ENCODE measurements around the gene DNAJC7.

DNAJC7 gene

DNA sequence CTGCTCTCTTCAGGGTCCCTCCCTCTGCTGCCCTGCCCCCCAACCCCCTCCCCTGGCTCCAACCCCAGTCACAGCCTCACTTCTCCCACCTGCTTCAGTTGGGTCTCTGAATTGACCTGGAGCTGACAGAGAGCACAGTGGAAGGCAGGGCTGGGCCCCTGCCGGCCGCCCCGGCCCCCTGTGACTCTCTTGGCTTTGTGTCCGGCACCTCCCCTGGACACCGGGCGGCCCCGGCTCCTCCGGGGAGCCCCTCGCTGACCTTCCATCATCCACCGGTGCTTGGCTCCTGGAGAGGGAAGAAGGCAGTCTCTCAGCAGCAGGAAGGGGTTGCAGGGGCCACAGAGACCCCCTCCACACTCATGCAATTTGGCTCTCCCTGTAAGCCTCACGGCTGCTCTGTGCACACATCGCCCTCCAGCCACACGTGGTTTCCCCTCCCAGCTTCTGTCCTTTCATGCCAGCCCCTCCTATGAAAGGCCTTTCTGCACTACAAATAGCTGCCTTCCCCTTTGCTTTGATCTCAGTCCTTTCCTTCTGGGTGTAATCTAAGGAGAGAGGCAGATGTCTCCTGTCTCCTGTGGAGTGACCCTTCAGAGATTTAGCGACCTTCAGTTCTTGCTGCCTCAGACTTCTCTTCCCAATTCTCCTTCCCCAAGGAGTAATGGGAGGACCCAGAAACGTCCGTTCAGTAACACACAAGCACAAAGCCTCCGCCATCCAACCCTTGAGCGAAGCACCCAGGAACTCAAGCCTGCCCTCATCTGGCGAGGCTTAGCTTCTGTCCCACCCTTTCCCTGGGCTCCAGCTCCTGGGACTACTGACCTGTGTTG lies 10.9 kb upstream of the DNAJC7 start:
- TF ChIP-seq ZBTB7A (IDR thresholded peaks at IDR 0.05; ENCODE audit: low read depth), result 0 out of 2 replicates have a peak, but pooled peaks have one; percentile 22
- no peak for TF ChIP-seq EP300 (IDR thresholded peaks at IDR 0.05; ENCODE audit: borderline replicate concordance)

DNA sequence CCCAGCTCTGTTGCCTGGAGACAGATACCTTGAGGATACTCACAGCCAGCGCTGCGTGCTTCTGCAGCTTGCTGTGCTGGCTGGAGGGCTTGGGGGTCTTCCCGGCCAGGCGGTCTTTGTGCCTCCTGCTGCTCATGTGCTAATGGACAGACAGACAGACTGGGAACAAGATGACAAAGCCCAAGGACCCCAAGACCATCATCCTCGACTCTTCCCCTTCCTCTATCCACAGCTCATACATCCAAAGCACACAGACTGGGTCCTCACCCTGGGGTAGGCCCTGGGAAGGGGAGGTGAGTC lies 10.3 kb upstream of the DNAJC7 start:
- TF ChIP-seq ZBTB7A (IDR thresholded peaks at IDR 0.05; ENCODE audit: low read depth), result no peak
- TF ChIP-seq, protein P1, sequence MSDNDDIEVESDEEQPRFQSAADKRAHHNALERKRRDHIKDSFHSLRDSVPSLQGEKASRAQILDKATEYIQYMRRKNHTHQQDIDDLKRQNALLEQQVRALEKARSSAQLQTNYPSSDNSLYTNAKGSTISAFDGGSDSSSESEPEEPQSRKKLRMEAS (IDR thresholded peaks at IDR 0.05), result no peak
- no peak for TF ChIP-seq TEAD4 (IDR thresholded peaks at IDR 0.05)
- TF ChIP-seq, protein P2, sequence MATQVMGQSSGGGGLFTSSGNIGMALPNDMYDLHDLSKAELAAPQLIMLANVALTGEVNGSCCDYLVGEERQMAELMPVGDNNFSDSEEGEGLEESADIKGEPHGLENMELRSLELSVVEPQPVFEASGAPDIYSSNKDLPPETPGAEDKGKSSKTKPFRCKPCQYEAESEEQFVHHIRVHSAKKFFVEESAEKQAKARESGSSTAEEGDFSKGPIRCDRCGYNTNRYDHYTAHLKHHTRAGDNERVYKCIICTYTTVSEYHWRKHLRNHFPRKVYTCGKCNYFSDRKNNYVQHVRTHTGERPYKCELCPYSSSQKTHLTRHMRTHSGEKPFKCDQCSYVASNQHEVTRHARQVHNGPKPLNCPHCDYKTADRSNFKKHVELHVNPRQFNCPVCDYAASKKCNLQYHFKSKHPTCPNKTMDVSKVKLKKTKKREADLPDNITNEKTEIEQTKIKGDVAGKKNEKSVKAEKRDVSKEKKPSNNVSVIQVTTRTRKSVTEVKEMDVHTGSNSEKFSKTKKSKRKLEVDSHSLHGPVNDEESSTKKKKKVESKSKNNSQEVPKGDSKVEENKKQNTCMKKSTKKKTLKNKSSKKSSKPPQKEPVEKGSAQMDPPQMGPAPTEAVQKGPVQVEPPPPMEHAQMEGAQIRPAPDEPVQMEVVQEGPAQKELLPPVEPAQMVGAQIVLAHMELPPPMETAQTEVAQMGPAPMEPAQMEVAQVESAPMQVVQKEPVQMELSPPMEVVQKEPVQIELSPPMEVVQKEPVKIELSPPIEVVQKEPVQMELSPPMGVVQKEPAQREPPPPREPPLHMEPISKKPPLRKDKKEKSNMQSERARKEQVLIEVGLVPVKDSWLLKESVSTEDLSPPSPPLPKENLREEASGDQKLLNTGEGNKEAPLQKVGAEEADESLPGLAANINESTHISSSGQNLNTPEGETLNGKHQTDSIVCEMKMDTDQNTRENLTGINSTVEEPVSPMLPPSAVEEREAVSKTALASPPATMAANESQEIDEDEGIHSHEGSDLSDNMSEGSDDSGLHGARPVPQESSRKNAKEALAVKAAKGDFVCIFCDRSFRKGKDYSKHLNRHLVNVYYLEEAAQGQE (IDR thresholded peaks at IDR 0.05; ENCODE audit: low read depth), result no peak
- TF ChIP-seq TCF12 (IDR thresholded peaks at IDR 0.05; ENCODE audit: low read depth), result no peak
- no peak for TF ChIP-seq TAF1 (IDR thresholded peaks at IDR 0.05; ENCODE audit: low read depth)
- no peak for TF ChIP-seq YY1 (IDR thresholded peaks at IDR 0.05; ENCODE audit: low read depth)
- TF ChIP-seq RAD21 (IDR thresholded peaks at IDR 0.05; ENCODE audit: low read depth), result no peak
- no peak for TF ChIP-seq EGR1 (IDR thresholded peaks at IDR 0.05)
- TF ChIP-seq CREB1 (IDR thresholded peaks at IDR 0.05; ENCODE audit: low read depth), result no peak
- no peak for TF ChIP-seq FOXM1 (IDR thresholded peaks at IDR 0.05; ENCODE audit: borderline replicate concordance, low read depth)
- TF ChIP-seq, protein P3, sequence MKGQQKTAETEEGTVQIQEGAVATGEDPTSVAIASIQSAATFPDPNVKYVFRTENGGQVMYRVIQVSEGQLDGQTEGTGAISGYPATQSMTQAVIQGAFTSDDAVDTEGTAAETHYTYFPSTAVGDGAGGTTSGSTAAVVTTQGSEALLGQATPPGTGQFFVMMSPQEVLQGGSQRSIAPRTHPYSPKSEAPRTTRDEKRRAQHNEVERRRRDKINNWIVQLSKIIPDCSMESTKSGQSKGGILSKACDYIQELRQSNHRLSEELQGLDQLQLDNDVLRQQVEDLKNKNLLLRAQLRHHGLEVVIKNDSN (IDR thresholded peaks at IDR 0.05), result no peak
- no peak for TF ChIP-seq NFIC (IDR thresholded peaks at IDR 0.05)
- no peak for TF ChIP-seq EP300 (IDR thresholded peaks at IDR 0.05; ENCODE audit: borderline replicate concordance)

DNA sequence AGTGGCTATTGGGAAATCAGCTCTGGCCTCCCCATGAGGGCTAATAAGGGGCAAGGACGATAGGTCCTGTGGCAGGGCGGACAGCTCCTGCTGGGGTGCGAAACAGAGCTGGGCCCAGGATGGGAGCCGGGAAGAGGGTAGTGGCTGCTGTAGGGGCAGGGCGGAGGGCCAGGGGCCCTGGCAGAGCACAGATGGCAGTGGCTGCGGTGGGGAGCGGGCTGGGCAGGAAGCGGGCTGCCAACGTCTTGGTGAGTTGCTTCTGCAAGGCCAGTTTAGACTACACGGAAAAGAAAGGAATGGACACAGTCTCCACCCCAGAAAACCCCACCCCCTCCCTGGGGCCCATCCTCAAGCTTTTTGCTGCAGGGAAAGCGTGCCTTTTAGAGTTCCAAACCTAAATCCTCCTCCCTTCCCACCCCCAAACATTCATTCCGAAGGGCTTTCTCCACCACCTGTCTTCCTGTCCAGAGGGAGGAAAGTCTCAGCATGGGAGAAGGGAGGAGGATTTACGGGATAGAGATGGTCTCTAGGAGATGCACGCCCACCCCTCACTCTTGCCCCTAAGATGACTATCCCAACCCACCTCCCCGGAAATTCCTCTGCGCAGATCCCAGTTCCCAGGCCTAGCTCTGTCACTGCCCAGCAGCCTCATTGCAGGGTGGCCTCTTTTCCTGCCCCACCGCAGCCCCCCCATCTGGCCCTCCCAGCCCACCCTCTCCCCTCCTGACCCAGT lies 9.8 kb upstream of the DNAJC7 start:
- TF ChIP-seq, protein P3 (IDR thresholded peaks at IDR 0.05), result no peak
- TF ChIP-seq ZBTB7A (IDR thresholded peaks at IDR 0.05; ENCODE audit: low read depth) (no peak), TCF12 (IDR thresholded peaks at IDR 0.05; ENCODE audit: low read depth) (no peak), NFIC (IDR thresholded peaks at IDR 0.05) (no peak), TAF1 (IDR thresholded peaks at IDR 0.05; ENCODE audit: low read depth) (no peak), EP300 (IDR thresholded peaks at IDR 0.05; ENCODE audit: borderline replicate concordance) (no peak), RAD21 (IDR thresholded peaks at IDR 0.05; ENCODE audit: low read depth) (no peak), EGR1 (IDR thresholded peaks at IDR 0.05) (no peak), YY1 (IDR thresholded peaks at IDR 0.05; ENCODE audit: low read depth) (no peak), CREB1 (IDR thresholded peaks at IDR 0.05; ENCODE audit: low read depth) (no peak), TEAD4 (IDR thresholded peaks at IDR 0.05) (no peak), FOXM1 (IDR thresholded peaks at IDR 0.05; ENCODE audit: borderline replicate concordance, low read depth) (no peak), CEBPB (IDR thresholded peaks at IDR 0.05) (no peak)
- TF ChIP-seq, protein P2 (IDR thresholded peaks at IDR 0.05; ENCODE audit: low read depth), result no peak
- TF ChIP-seq, protein P1 (IDR thresholded peaks at IDR 0.05), result no peak

DNA sequence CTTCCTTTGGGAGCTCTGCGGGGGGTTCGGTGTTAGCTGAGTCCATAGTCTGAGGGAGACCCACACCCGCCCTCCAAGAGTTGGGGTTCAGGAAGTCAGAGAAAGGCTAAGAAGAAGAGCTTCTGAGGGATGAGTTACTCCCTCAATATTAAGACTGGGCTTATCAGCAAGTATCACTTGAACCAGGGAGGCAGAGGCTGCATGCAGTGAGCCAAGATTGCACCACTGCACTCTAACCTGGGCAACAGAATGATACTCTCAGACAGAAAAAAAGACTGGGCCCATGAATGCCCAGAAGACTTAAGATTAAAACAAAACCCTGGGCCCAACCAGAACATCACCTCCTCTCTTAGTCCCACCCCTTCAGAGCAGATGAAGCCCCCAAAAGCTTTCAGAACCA lies 8.7 kb upstream of the DNAJC7 start:
- TF ChIP-seq EGR1 (IDR thresholded peaks at IDR 0.05) (no peak), EP300 (IDR thresholded peaks at IDR 0.05; ENCODE audit: borderline replicate concordance) (no peak), ZBTB7A (IDR thresholded peaks at IDR 0.05; ENCODE audit: low read depth) (no peak)
- TF ChIP-seq, protein P2 (IDR thresholded peaks at IDR 0.05; ENCODE audit: low read depth), result no peak

All from Ishikawa (cell line).